Measurements from ENCODE around the gene CD40.

The CD40 gene

DNA sequence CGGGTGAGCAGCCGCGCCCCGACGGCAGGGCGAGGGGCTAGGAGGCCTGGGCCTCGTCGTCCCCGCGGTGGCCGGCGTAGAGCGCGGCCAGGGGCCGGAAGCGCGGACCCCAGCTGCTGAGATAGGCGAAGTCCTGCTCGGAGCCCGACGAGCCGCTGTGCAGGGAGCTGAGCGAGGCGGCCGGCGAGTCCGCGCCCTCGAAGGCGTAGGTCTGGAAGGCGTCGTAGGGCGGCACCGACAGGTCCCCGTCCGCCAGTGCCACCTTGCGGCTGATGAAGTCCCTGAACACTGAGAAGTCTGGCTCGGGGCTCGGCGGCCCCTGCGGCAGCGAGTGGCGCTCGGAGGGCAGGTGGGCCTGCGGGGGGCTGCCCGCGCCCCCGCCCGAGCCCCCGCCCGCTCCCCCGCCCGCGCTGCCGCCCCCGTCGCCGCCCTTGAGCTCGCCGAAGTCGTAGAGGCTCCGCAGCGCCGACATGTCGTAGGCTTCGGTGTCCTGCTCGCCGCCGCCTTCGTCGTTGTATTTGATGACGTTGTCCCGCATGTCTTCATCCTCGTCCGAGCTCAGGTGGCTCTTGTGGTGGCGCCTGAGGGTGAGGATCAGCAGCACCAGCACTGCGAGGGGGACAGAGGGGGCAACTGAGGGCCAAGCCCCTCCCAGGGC is 56.5 kb downstream of the CD40 start:
- TF ChIP-seq, protein P1, sequence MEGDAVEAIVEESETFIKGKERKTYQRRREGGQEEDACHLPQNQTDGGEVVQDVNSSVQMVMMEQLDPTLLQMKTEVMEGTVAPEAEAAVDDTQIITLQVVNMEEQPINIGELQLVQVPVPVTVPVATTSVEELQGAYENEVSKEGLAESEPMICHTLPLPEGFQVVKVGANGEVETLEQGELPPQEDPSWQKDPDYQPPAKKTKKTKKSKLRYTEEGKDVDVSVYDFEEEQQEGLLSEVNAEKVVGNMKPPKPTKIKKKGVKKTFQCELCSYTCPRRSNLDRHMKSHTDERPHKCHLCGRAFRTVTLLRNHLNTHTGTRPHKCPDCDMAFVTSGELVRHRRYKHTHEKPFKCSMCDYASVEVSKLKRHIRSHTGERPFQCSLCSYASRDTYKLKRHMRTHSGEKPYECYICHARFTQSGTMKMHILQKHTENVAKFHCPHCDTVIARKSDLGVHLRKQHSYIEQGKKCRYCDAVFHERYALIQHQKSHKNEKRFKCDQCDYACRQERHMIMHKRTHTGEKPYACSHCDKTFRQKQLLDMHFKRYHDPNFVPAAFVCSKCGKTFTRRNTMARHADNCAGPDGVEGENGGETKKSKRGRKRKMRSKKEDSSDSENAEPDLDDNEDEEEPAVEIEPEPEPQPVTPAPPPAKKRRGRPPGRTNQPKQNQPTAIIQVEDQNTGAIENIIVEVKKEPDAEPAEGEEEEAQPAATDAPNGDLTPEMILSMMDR (IDR thresholded peaks at IDR 0.05; ENCODE audit: insufficient read depth, low read depth, low read length, missing control alignments), result peak; percentile 62
- peak; percentile 70 for DNase-seq (ENCODE audit: low read depth)
- H3K4me3 ChIP-seq (ENCODE audit: low read length), result no peak overlapping the region

DNA sequence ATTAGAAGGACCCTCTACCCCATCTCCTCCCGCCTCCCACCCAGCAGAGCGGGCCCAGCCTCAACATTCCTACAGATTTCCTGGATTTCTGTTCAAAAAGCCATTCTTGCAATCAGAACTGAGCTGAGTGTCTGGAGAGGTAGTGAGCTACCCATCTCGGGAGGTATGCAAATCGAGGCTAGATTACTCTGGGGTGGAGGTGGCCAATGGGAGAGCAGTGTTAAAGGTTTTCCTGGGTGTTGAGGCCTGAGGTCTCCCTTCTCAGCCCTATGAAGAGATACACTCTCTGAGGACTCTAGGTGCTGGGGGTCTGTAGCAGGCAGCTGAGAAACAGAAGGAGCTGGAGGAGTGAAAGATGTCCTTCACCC is 57.0 kb downstream of the CD40 start:
- no peak overlapping the region for H3K4me3 ChIP-seq (ENCODE audit: low read length)
- no peak for DNase-seq (ENCODE audit: low read depth)
- TF ChIP-seq, protein P1 (IDR thresholded peaks at IDR 0.05; ENCODE audit: insufficient read depth, low read depth, low read length, missing control alignments), result no peak

DNA sequence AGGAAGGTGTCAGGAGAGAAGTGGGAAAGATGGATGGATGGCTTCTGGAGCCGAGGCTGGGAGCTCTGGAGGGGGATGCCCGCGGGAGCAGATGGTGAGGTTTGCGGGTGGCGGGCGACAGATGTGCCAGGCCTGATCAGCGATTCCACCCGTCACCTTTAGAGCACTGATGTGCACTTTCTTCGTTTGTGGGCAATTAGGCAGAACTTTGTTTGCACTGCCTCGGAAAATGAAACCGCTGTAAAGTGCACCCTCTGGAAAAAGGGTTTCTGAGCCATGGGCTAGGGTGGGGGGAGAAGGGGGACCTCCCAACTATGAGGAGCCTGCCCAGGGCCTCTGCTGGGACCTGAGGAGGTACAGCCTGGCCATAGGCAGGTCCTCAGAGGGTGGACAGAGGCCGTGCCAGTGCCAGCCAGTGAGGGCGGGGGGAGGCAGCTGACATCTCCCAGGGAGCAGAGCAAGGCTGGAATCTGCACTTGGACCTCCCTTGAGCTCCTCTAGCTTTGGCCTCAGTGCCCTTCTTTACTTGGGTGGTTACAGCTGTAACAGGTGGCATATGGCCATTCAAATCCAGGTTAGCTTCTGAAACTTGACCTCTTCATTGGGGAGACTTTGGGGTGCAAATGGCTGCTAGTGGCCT is 58.7 kb downstream of the CD40 start:
- no peak overlapping the region for H3K4me3 ChIP-seq (ENCODE audit: low read length)
- TF ChIP-seq, protein P1 (IDR thresholded peaks at IDR 0.05; ENCODE audit: insufficient read depth, low read depth, low read length, missing control alignments), result no peak
- no peak for DNase-seq (ENCODE audit: low read depth)

DNA sequence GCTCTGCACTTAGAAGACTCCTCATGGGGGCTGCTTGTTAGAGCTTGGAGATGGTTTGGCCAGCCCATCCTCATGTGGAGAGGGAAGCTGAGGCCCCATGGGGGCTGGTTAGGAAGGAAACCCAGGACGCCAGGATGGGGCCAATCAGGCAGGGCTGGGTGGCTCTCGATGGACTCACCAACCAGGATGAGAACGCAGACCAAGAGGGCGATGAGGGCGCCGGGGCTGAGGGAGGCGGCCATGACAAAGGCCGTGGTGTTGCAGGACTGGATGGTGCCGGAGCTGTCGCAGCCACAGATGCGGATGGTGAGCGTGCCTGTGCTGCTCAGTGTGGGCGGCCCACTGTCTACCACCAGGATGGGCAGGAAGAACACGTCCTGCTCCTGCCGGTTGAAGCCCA is 59.7 kb downstream of the CD40 start:
- TF ChIP-seq, protein P1 (IDR thresholded peaks at IDR 0.05; ENCODE audit: insufficient read depth, low read depth, low read length, missing control alignments), result no peak
- DNase-seq (ENCODE audit: low read depth), result no peak
- no peak overlapping the region for H3K4me3 ChIP-seq (ENCODE audit: low read length)

DNA sequence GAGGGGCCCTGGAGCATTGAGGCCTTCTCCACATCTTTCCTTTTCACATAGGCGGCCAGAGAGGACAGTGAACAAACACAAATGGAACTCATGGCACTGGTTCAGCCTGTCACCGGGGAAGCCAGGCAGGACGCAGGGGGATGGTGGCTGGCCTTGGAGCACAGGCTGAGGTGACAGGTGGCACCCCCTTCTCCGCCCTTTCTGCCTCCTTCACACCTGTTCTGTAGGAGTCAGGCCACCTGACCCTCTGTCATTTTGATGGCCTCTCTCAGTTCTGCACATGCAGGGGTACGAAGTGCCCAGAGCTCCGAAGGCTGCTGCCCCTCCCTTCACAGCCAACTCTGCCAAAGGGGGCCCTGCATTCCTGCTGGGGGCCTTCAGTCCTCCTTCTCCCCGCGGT is 60.8 kb downstream of the CD40 start:
- TF ChIP-seq, protein P1 (IDR thresholded peaks at IDR 0.05; ENCODE audit: insufficient read depth, low read depth, low read length, missing control alignments), result no peak
- no peak for DNase-seq (ENCODE audit: low read depth)
- no peak overlapping the region for H3K4me3 ChIP-seq (ENCODE audit: low read length)

All from epithelial cell of esophagus (primary cell).